Astrocyte of the hippocampus (primary cell): Measurements from ENCODE around the gene CBFA2T2.
"Not testable (repeated sequence)": the region's sequence is repeated elsewhere in the genome, so short reads cannot be mapped to it uniquely, and the experiment has no call there.

Experiments used
- DNase-seq: peaks from one replicate; pipeline ENCODE4 v3.0.0; 2011; ENCODE audit warnings: low read depth, low spot score

Gene CBFA2T2

DNA sequence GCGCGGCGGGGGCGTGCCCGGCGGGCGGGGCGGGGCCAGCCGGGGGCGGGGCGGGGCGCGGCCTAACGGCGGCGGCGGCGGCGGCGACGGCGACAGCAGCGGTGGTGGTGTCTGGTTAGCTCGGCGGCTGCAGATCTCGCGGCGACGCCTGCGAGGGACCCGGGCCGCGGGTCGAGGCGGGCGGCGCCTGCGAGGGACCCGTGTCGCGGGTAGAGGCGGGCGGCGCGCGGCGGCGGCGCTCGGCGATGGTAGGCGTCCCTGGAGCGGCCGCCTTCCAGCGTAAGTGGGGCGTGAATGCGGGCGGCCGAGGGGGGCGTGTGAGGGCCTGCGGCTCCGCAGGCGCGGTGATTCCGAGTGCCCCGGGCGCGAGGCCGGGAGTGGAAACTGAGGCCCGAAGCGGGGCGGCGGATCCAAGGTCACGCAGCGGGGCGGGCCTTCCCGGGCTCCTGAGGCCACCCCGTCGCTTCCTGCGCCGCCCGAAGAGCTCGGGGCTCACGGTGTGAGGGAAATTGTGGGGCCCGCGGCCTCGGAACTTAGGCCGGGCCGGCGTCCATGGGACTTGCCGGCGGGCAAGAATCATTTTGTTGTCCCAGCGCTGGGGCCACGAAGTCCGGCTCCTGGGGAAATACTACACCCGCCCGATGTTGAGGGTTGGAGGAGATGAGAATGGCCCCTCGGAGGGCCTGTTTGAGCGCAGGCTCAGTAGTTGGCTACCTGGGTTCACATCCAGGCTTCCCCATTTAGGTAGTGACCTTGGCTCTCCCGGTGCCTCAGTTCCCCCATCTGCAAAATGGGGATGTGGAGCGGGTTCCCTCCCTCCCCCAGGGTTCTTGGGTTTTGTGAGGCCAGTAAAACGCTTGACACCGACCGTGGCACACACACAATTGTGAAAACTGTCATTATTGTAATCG is at the start of gene CBFA2T2:
Gene CBFA2T2, plus strand, starts transcription at position 74 of the 911 bp plus-strand sequence. Its CDS starts 172 bp downstream, at position 246.
- DNase-seq, result peak; percentile 87

GRCh38 chr20:33440562-33440961 is 49.3 kb upstream of the CBFA2T2 start:
- not testable (repeated sequence) for DNase-seq

DNA sequence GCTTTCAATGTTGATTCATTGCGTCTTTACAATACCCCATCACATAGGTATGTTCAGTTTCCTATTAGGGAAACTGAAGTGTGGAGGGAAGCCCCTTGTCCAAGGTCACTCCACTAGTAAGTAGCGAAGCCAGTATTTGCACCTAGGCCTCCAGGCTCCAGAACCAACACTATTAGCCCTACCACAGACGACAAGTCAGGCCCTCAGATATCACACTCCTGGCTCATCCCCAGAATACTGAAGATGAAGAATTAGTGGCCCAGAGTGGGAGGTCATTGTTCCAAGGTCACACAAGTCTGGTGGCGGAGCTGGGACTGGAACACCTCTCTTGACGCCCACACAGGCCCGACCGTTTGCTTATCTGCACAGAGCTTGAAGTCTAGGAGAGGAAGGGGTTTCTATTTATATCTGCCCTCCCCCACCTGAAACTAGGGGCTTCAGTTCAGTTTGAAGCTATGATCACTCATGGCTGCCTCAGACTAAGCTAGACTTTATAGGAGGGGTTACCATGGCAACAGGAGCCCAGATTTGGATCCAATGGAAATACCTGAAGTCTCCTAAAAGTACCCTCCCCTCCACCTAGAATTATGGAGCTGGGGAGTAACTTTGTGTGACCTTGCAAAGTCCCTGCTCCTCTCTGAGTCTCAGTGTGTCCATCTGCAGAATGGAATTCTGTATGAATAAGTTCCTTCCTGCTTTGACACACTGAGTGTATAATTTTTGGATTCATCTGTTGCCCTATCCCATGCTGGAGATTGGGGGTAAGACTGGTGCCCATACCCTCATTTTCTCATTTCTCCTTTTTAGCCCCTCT is 48.5 kb upstream of the CBFA2T2 start:
- no peak for DNase-seq

- DNase-seq, result no peak
Measured at GRCh38 chr20:33442136-33443005, 47.5 kb upstream of the CBFA2T2 start.

DNA sequence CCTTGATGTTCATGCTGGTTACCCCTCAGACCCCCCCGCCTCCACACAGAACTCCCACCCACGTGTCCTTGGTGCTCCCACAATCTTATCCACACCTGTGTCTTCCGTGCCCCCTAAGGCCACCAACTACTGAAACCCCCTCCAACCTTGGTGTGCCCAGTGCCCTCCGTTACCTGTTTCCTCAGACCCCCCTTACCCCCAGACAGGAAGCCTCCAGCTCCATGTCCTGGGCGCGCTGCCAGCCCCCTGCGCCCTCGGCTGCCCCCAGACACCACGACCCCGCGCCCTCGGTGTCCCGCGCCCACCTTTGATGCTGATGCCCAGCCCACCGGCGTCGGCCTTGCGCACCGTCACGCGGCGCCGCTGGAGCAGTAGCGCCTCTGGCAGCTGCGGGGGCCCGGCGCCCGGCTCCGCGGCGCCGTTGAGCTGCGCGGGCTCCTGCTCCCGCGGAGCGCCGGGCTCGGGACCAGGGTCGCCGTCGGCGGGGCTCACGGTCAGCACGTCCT is 46.8 kb upstream of the CBFA2T2 start:
- DNase-seq, result no peak

DNA sequence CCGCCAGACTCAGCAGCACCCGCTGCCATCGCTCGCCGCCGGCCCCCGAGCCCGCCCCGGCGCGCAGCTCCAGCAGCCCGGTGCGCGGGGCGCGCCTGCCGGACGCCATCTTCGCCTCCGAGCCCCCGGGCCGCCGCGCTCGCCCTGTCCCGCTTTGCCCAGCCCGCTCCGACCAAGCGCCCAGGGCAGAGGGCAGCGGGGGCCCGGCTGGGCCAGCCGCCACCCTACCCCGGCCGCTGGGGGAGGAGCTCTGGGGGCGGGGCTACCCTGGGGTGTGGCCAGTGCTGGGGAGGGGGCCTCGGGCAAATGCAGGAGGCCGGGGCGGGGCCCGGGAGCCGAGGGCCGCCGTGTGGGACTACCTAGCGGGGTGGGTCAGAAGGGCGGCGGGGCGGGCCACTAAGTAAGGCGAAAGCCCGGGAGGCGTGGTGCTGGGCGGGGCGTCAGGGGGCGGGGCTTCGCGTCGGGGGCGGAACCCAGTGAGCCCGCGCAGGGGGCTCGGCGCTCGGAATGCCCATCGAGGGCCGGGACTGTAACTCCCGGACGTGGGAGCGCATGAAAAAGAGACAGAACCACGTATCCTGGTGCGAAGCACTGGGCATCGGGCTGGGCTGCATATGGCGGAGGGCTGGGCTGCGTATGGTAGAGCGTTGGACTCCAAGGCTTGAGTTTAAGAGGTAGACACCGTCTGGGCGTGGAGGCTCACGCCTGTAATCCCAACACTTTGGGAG is 46.2 kb upstream of the CBFA2T2 start, which contains the start of gene SNTA1:
Gene SNTA1, minus strand, starts transcription at position 252 of the 728 bp plus-strand sequence. Its CDS starts 143 bp downstream, at position 109.
- peak; percentile 92 for DNase-seq

GRCh38 chr20:33444797-33445560 is 44.9 kb upstream of the CBFA2T2 start:
- no peak for DNase-seq

DNA sequence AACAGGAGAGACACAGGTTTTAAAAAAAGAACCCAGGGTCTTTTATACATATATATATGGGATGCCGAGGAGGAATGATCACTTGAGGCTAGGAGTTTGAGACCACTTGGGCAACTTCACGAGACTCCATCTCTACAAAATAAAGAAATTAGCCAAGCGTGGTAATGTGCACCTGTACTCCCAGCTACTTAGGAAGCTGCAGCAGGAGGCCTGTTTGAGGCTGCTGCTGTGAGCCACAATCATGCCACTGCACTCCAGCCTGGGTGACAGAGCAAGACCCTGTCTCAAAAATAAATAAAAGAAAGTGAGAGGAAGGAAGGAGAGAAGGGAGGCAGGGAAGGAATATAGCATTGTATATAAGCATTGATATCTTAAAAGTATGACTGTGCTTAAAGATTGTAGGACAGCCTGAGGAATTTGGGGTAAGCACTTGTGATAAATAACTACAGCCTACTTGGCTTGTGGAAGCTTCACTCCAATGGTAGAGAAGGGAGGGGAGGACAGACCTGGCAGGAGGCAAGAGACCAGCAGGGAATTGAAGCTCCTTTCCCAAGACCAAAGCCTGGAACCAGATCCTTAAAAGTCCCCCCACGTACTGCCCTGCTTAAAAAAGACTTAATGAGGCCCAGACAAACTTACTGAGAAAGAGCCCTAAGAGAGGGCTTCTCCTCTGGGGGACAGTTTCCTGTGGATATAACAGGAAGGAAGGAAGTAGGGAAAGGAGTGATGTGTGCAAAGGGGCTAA is 43.8 kb upstream of the CBFA2T2 start:
- no peak for DNase-seq

GRCh38 chr20:33450867-33451266 is 39.0 kb upstream of the CBFA2T2 start:
- DNase-seq, result peak; percentile 63

GRCh38 chr20:33456916-33457642 is 32.8 kb upstream of the CBFA2T2 start:
- DNase-seq, result peak; percentile 86

GRCh38 chr20:33459599-33459998 is 30.3 kb upstream of the CBFA2T2 start:
- DNase-seq, result no peak

GRCh38 chr20:33460711-33461110 is 29.2 kb upstream of the CBFA2T2 start:
- DNase-seq, result no peak

DNA sequence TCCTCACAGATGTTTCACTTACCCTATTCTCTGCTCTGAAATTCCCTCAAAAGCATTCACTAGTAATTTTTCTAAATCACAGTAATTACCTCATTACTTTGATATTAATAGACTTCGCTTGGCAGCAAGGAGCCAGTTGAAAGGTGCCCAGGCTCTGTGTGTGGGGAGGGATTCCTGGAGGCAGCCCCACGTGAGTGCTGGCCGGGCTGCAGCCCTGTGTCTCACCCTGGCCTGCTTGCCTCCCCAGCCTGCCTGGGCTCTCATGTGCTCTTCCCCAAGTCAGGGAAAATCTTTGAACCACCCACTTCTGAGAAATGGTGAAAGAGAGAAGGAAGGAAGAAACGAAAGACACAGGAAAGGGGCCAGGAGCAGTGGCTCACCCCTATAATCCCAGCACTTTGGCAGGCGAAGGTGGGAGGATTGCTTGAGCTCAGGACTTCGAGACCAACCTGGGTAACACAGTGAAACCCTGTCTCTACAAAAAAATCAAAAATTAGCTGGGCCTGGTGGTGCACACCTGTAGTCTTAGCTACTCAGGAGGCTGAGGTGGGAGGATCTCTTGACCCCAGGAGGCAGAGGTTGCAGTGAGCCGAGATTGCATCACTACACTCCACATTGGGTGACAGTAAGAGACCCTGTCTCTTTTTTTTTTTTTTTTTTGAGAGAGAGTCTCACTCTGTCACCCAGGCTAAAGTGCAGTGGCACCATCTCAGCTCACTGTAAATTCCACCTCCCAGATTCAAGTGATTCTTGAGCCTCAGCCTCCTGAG is 26.4 kb upstream of the CBFA2T2 start:
- DNase-seq, result no peak

GRCh38 chr20:33464759-33465158 is 25.1 kb upstream of the CBFA2T2 start:
- DNase-seq, result not testable (repeated sequence)

DNA sequence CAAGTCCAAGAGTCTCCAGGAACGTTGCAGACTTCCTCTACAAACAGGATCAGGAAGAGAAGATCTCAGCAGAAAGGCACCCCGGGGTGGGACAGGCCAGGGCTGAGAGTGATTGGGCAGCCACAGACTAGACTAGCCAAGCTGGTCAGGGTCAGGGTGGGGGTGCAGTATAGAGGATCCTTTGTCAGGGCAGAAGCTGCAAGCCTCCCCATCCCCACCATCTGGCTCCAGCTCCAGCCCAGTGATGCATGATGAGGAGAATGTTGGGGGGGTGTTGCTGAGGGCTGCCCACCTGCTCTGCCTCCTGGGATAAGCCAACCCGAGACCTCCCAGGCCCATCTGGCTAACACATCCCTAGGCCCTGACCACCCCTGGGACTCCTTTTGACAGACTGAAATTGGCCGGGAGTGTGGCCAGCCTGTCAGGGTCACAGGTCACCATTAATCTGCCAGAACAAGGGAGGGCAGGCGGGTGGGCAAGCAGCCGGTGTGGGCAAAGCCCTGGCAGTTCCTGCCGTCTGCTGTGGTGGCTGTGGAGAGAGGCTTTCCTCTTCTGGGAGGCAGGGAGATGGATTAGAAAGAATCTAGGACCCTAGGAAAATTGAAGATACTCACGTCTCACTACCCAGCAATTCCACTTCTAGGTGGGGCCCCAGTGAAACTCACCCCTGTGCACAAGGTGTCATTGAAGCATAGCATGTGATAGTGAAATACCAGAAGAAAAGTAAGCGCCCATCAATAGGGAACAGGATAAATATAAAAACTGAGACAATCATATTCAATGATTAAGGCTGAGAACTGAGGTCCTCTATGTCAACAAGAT is 24.2 kb upstream of the CBFA2T2 start:
- DNase-seq, result no peak

GRCh38 chr20:33466303-33466646 is 23.6 kb upstream of the CBFA2T2 start:
- no peak for DNase-seq

GRCh38 chr20:33470457-33470856 is 19.4 kb upstream of the CBFA2T2 start:
- no peak for DNase-seq
